NCI-H82 (cell line): ENCODE results near the gene ADNP.

ENCODE experiments used
- DNase-seq: peaks from one replicate; lab custom pipeline; 2025; lab: John Stamatoyannopoulos, UW

The ADNP gene

GRCh38 chr20:50932691-50933280 lies 1.5 kb upstream of the ADNP start:
- no peak for DNase-seq

- DNase-seq, result peak; percentile 59
Observed at GRCh38 chr20:50932016-50932485, 814 bp upstream of the ADNP start.

- DNase-seq, result no peak
Observed at GRCh38 chr20:50930976-50931305, 296 bp downstream of the ADNP start.

GRCh38 chr20:50930139-50930975 lies 880 bp downstream of the ADNP start:
- peak; percentile 71 for DNase-seq

- DNase-seq, result peak; percentile 98
Observed at GRCh38 chr20:50929299-50930138, 1.7 kb downstream of the ADNP start.

- no peak for DNase-seq
Observed at GRCh38 chr20:50928469-50928868, 2.8 kb downstream of the ADNP start.

GRCh38 chr20:50926530-50926929 lies 4.7 kb downstream of the ADNP start:
- no peak for DNase-seq

- no peak for DNase-seq
Observed at GRCh38 chr20:50924261-50924920, 6.8 kb downstream of the ADNP start.

GRCh38 chr20:50921803-50922501 lies 9.3 kb downstream of the ADNP start:
- DNase-seq, result peak; percentile 34

- peak; percentile 68 for DNase-seq
Observed at GRCh38 chr20:50920997-50921396, 10.2 kb downstream of the ADNP start.

GRCh38 chr20:50919567-50919966 lies 11.7 kb downstream of the ADNP start:
- peak; percentile 39 for DNase-seq

GRCh38 chr20:50918403-50918802 lies 12.8 kb downstream of the ADNP start:
- DNase-seq, result no peak

- DNase-seq, result no peak
Observed at GRCh38 chr20:50916934-50917333, 14.3 kb downstream of the ADNP start.

- DNase-seq, result peak; percentile 59
Observed at GRCh38 chr20:50916257-50916656, 15.0 kb downstream of the ADNP start.

- no peak for DNase-seq
Observed at GRCh38 chr20:50915424-50915823, 15.8 kb downstream of the ADNP start.

GRCh38 chr20:50913690-50914375 lies 17.4 kb downstream of the ADNP start:
- DNase-seq, result peak; percentile 32

- DNase-seq, result no peak
Observed at GRCh38 chr20:50911716-50912115, 19.5 kb downstream of the ADNP start.

GRCh38 chr20:50911030-50911429 lies 20.2 kb downstream of the ADNP start:
- no peak for DNase-seq

- DNase-seq, result no peak
Observed at GRCh38 chr20:50909413-50909812, 21.8 kb downstream of the ADNP start.

- DNase-seq, result no peak
Observed at GRCh38 chr20:50904067-50904570, 27.1 kb downstream of the ADNP start.
